22Rv1 (cell line): Measurements from ENCODE around the gene FHAD1.
"Not testable (repeated sequence)": the region's sequence is repeated elsewhere in the genome, so short reads cannot be mapped to it uniquely, and the experiment has no call there.

Experiments used
- H3K27ac ChIP-seq: fragments of 450-650 bp; 2 replicates; pipeline ENCODE4 v1.5.1; 2017
- CTCF ChIP-seq: fragments of 450-650 bp; IDR thresholded peaks from 2 replicates; pipeline ENCODE4 v1.5.1; 2017; ENCODE audit warnings: mild to moderate bottlenecking
- ZFX ChIP-seq: fragments of 450-650 bp; IDR thresholded peaks from 2 replicates; pipeline ENCODE4 v1.6.1; 2017; ENCODE audit warnings: antibody characterized with exemption, borderline replicate concordance

Gene FHAD1

DNA sequence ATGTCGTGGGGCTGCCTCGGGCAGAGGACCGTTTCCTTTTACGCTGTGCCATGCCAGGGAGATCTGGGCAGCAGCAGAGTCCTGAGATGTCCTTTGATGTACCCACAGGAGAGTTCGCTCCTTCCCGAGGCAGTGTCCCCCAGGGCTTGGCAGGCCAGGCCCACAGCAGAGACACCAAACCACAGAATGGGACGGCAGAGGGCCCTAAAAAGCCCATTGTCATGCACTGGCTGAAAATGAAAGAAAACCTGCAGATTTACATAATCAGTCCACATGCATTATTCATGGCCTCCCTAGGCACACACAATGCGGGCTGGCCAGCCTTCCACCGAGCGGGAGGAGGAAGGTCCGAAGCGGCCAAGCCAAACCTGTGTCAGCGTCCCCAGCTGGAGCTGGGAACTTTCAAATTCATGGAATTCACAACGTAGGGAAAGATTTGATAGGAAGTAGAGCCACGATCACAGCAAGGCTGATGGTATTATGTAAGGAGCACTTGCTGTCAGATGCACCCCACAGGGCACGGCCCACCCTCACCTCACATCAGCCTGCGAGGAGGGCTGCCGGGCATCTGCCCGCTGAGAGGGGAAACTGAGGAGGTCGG, 137.4 kb downstream of the FHAD1 start:
- no peak overlapping the region for H3K27ac ChIP-seq

DNA sequence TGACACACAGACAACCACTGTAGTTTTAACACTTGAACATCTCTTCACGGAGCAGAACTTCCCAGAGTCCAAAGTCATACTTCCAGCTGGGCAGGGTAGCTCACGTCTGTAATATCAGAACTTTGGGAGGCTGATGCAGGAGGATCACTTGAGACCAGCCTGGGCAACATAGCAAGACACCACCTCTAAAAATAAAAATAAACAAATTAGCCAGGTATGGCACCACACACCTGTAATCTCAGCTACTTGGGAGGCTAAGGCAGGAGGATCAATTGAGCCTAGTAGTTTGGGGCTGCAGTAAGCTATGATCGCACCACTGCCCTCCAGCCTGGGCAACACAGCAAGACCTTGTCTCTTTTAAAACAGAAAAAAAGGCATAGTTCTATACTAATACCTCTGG, 138.4 kb downstream of the FHAD1 start:
- H3K27ac ChIP-seq = no peak overlapping the region
- no peak for TF ChIP-seq ZFX

More for the DNA sequence above, 137.4 kb downstream of the FHAD1 start:
- TF ChIP-seq CTCF (no peak), ZFX (no peak)

DNA sequence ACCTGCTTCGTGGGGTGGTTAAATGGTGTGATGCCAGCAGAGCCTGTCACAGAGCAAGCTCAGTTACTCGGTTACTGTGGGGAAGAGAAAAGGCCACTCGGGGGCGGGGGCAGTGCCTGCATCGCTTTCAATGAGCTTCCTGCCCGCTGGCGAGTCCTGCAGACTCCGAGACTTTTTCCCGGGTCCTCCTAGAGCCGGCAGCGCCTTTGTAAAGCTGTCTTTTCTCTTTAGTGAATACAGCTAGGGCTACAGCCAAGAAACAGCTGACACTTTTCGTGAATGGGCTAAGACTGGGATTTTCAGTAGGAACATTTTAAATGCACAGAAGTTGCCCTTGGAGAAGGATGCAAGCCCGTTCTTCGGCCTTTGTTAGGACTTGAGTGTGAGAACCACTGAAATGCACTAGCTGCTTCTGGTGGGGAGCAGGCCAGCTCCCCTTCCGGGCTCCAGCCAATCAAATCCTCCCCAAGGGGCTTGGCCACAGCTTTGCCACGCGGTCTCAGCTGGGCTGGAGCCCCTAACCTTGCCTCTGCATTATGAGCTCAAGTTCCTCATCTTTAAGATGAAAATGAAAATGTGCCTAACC, 139.2 kb downstream of the FHAD1 start:
- TF ChIP-seq ZFX (no peak), CTCF (no peak)
- no peak overlapping the region for H3K27ac ChIP-seq

- no peak for TF ChIP-seq CTCF
- TF ChIP-seq ZFX = no peak
- no peak overlapping the region for H3K27ac ChIP-seq
These were observed 141.3 kb downstream of the FHAD1 start for GRCh38 chr1:15388201-15388880.

GRCh38 chr1:15389828-15390227, 142.8 kb downstream of the FHAD1 start:
- not testable (repeated sequence) for H3K27ac ChIP-seq

DNA sequence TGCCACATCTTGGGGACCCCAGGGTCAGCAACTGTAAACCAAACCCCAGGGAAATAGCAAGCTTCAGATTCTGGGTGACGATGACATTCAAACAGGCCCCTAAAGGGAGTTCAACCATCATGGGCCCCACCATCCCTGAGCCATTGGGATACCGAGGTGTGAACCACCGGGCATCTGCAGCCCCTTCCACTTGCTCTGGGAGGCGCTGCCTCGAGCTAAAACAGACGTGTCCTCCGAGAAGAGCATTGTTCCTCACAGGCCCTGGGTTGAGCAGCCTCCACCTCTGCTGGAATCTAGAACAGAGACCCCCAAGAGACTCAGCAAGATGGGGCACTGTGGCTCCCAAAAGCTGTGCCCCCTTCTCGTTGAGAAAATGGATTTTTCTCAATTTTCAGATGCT, 143.6 kb downstream of the FHAD1 start:
- no peak for TF ChIP-seq ZFX
- no peak for TF ChIP-seq CTCF
- H3K27ac ChIP-seq = no peak overlapping the region

DNA sequence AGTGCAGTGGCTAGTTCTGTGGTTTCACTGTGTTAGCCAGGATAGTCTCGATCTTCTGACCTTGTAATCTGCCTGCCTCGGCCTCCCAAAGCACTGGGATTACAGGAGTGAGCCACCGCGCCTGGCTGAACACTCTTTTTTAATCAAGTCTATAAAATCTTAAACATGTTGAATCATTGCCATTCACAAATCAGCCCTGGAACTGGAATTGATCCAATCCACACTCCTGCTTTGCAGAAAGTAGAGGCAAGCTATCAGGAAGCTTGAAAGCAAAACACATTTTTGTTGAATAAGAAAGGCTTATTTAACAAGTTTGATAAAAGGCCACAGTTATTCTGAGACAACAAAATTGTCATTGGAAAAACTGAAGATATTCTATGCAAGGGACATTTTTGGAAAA, 144.3 kb downstream of the FHAD1 start:
- no peak overlapping the region for H3K27ac ChIP-seq
- no peak for TF ChIP-seq ZFX
- TF ChIP-seq CTCF = no peak

GRCh38 chr1:15393475-15394257, 146.6 kb downstream of the FHAD1 start:
- no peak overlapping the region for H3K27ac ChIP-seq
- TF ChIP-seq ZFX (no peak), CTCF (no peak)
